Immature natural killer cell (primary cell): ENCODE measurements around the gene SLC5A9. TPM values are rescaled to one million over a fixed set of nuclear protein-coding genes. Genes with fewer than 3 reads are reported as not detected.
A peak's percentile ranks its signal among the peaks of the same experiment; 100 is the strongest.
"Not testable (repeated sequence)": the region's sequence is repeated elsewhere in the genome, so short reads cannot be mapped to it uniquely, and the experiment has no call there.

ENCODE experiments used
- DNase-seq, 3 donors: peaks; one replicate each; pipeline ENCODE4 v3.0.0; 2022; ENCODE audit warnings: mixed read lengths in 1 of 3
- H3K27ac Mint-ChIP-seq, 6 donors: one replicate each; pipeline ENCODE4 v1.8.0; 2020; ENCODE audit warnings: mixed read lengths in 6 of 6, mild to moderate bottlenecking in 5 of 6, inconsistent platforms in 4 of 6, moderate library complexity in 3 of 6
- H3K27me3 Mint-ChIP-seq, 3 donors: one replicate each; pipeline ENCODE4 v1.8.0; 2020 to 2021; ENCODE audit warnings: low read depth in 3 of 3, mild to moderate bottlenecking in 3 of 3, mixed read lengths in 3 of 3, moderate library complexity in 3 of 3, inconsistent platforms in 1 of 3
- H3K36me3 Mint-ChIP-seq, 3 donors: one replicate each; pipeline ENCODE4 v1.8.0; 2020; ENCODE audit warnings: mixed read lengths in 3 of 3, inconsistent platforms in 2 of 3, mild to moderate bottlenecking in 2 of 3
- H3K4me1 Mint-ChIP-seq, 2 donors: one replicate each; pipeline ENCODE4 v1.8.0; 2020; ENCODE audit warnings: inconsistent platforms in 2 of 2, mild to moderate bottlenecking in 2 of 2, mixed read lengths in 2 of 2, moderate library complexity in 1 of 2
- H3K4me3 Mint-ChIP-seq, 5 donors: one replicate each; pipeline ENCODE4 v1.8.0; 2020; ENCODE audit warnings: mild to moderate bottlenecking in 5 of 5, mixed read lengths in 5 of 5, inconsistent platforms in 3 of 5, moderate library complexity in 3 of 5
- H3K9me3 Mint-ChIP-seq, 6 donors: one replicate each; pipeline ENCODE4 v1.8.0; 2020; ENCODE audit warnings: mild to moderate bottlenecking in 6 of 6, mixed read lengths in 6 of 6, inconsistent platforms in 4 of 6, moderate library complexity in 3 of 6
- polyA plus RNA-seq, 3 donors: library from polyadenylated mRNA; unstranded; fragments of 300-500 nt; fragmentation: Illumina TruSeq; gene quantifications; one replicate each; pipeline ENCODE4 v1.2.3, GENCODE V29; 2021

Gene SLC5A9
- polyA plus RNA-seq, 3 donors from 2014 or later, result not detected

GRCh38 chr1:48203287-48203900, 19.1 kb upstream of the SLC5A9 start:
- Mint-ChIP-seq H3K4me3 (no peak overlapping the region), H3K9me3 (no peaks in the 10 kb centered on the region), H3K27ac (no peak overlapping the region), H3K36me3 (no peaks in the 10 kb centered on the region), H3K27me3 (peaks cover 0 to 4% (median 2%) of the 10 kb centered on the region in 3 donors), H3K4me1 (no peaks in the 10 kb centered on the region)
- DNase-seq, result no peak

GRCh38 chr1:48205522-48205921, 17.0 kb upstream of the SLC5A9 start:
- no peak overlapping the region for H3K27ac Mint-ChIP-seq
- H3K9me3 Mint-ChIP-seq, result no peaks in the 10 kb centered on the region
- H3K36me3 Mint-ChIP-seq, result no peaks in the 10 kb centered on the region
- H3K4me1 Mint-ChIP-seq, result no peaks in the 10 kb centered on the region
- H3K27me3 Mint-ChIP-seq, result peaks cover 0 to 4% (median 2%) of the 10 kb centered on the region in 3 donors
- no peak overlapping the region for H3K4me3 Mint-ChIP-seq
- DNase-seq, result no peak

GRCh38 chr1:48206371-48206770, 16.1 kb upstream of the SLC5A9 start:
- H3K36me3 Mint-ChIP-seq, result no peaks in the 10 kb centered on the region

GRCh38 chr1:48207131-48207530, 15.4 kb upstream of the SLC5A9 start:
- Mint-ChIP-seq H3K27ac (no peak overlapping the region), H3K36me3 (no peaks in the 10 kb centered on the region), H3K9me3 (no peaks in the 10 kb centered on the region), H3K4me1 (no peaks in the 10 kb centered on the region), H3K4me3 (no peak overlapping the region), H3K27me3 (peaks cover 0 to 4% (median 1%) of the 10 kb centered on the region in 3 donors)
- no peak for DNase-seq

More at GRCh38 chr1:48206371-48206770, 16.1 kb upstream of the SLC5A9 start:
- Mint-ChIP-seq H3K27me3 (peaks cover 0 to 4% (median 3%) of the 10 kb centered on the region in 3 donors), H3K4me1 (no peaks in the 10 kb centered on the region), H3K27ac (no peak overlapping the region), H3K4me3 (no peak overlapping the region), H3K9me3 (no peaks in the 10 kb centered on the region)
- no peak for DNase-seq

GRCh38 chr1:48207536-48208075, 14.9 kb upstream of the SLC5A9 start:
- no peak for DNase-seq
- H3K4me3 Mint-ChIP-seq, result no peak overlapping the region
- H3K27ac Mint-ChIP-seq, result no peak overlapping the region
- H3K36me3 Mint-ChIP-seq, result no peaks in the 10 kb centered on the region
- no peaks in the 10 kb centered on the region for H3K4me1 Mint-ChIP-seq
- peaks cover 1 to 4% (median 1%) of the 10 kb centered on the region in 3 donors for H3K27me3 Mint-ChIP-seq
- no peaks in the 10 kb centered on the region for H3K9me3 Mint-ChIP-seq

- Mint-ChIP-seq H3K9me3 (no peaks in the 10 kb centered on the region), H3K27me3 (peaks cover 1 to 4% (median 2%) of the 10 kb centered on the region in 3 donors), H3K4me3 (no peak overlapping the region), H3K4me1 (no peaks in the 10 kb centered on the region), H3K36me3 (no peaks in the 10 kb centered on the region), H3K27ac (no peak overlapping the region)
- DNase-seq, result no peak
These were observed 14.3 kb upstream of the SLC5A9 start for GRCh38 chr1:48208251-48208650.

- H3K4me3 Mint-ChIP-seq, result no peak overlapping the region
- no peaks in the 10 kb centered on the region for H3K9me3 Mint-ChIP-seq
- H3K36me3 Mint-ChIP-seq, result no peaks in the 10 kb centered on the region
- H3K4me1 Mint-ChIP-seq, result no peaks in the 10 kb centered on the region
- no peak for DNase-seq
- H3K27ac Mint-ChIP-seq, result no peak overlapping the region
- H3K27me3 Mint-ChIP-seq, result peaks cover 1 to 5% (median 2%) of the 10 kb centered on the region in 3 donors
These were observed 13.9 kb upstream of the SLC5A9 start for GRCh38 chr1:48208652-48209051.

- not testable (repeated sequence) for H3K27me3 Mint-ChIP-seq, H3K4me1 Mint-ChIP-seq, H3K36me3 Mint-ChIP-seq, DNase-seq, H3K4me3 Mint-ChIP-seq, H3K27ac Mint-ChIP-seq, H3K9me3 Mint-ChIP-seq
These were observed 9.1 kb upstream of the SLC5A9 start for GRCh38 chr1:48213462-48213861.

- H3K4me1 Mint-ChIP-seq, H3K4me3 Mint-ChIP-seq, H3K27ac Mint-ChIP-seq, H3K9me3 Mint-ChIP-seq, H3K27me3 Mint-ChIP-seq, DNase-seq, H3K36me3 Mint-ChIP-seq: not testable (repeated sequence)
These were observed 8.2 kb upstream of the SLC5A9 start for GRCh38 chr1:48214366-48214765.

- no peak overlapping the region for H3K27ac Mint-ChIP-seq
These were observed 7.7 kb upstream of the SLC5A9 start for GRCh38 chr1:48214820-48215219.

GRCh38 chr1:48215222-48215621, 7.3 kb upstream of the SLC5A9 start:
- H3K9me3 Mint-ChIP-seq, result no peaks in the 10 kb centered on the region
- peaks cover 2 to 7% (median 3%) of the 10 kb centered on the region in 3 donors for H3K27me3 Mint-ChIP-seq
- H3K36me3 Mint-ChIP-seq, result no peaks in the 10 kb centered on the region
- H3K27ac Mint-ChIP-seq, result no peak overlapping the region
- H3K4me1 Mint-ChIP-seq, result no peaks in the 10 kb centered on the region
- H3K4me3 Mint-ChIP-seq, result no peak overlapping the region
- no peak for DNase-seq

More at GRCh38 chr1:48214820-48215219, 7.7 kb upstream of the SLC5A9 start:
- H3K36me3 Mint-ChIP-seq, result no peaks in the 10 kb centered on the region
- no peak for DNase-seq
- H3K9me3 Mint-ChIP-seq, result no peaks in the 10 kb centered on the region
- H3K4me1 Mint-ChIP-seq, result no peaks in the 10 kb centered on the region
- H3K27me3 Mint-ChIP-seq, result peaks cover 2 to 7% (median 3%) of the 10 kb centered on the region in 3 donors
- no peak overlapping the region for H3K4me3 Mint-ChIP-seq

GRCh38 chr1:48215889-48216288, 6.6 kb upstream of the SLC5A9 start:
- Mint-ChIP-seq H3K4me3 (no peak overlapping the region), H3K4me1 (no peaks in the 10 kb centered on the region), H3K9me3 (no peaks in the 10 kb centered on the region), H3K36me3 (no peaks in the 10 kb centered on the region), H3K27me3 (peaks cover 2 to 7% (median 3%) of the 10 kb centered on the region in 3 donors), H3K27ac (peak overlapping the region in 1 of 6 donors; percentile 35)
- no peak for DNase-seq

- Mint-ChIP-seq H3K9me3 (no peaks in the 10 kb centered on the region), H3K27ac (no peak overlapping the region), H3K4me3 (no peak overlapping the region), H3K36me3 (no peaks in the 10 kb centered on the region), H3K4me1 (no peaks in the 10 kb centered on the region), H3K27me3 (peaks cover 1 to 7% (median 3%) of the 10 kb centered on the region in 3 donors)
- DNase-seq, result no peak
These were observed 6.2 kb upstream of the SLC5A9 start for GRCh38 chr1:48216313-48216712.

- Mint-ChIP-seq H3K9me3 (no peaks in the 10 kb centered on the region), H3K4me3 (no peak overlapping the region), H3K4me1 (peaks cover under 1 to 3% of the 10 kb centered on the region in 2 donors), H3K36me3 (no peaks in the 10 kb centered on the region), H3K27me3 (peaks cover 1 to 7% (median 3%) of the 10 kb centered on the region in 3 donors), H3K27ac (no peak overlapping the region)
- DNase-seq, result no peak
These were observed 5.6 kb upstream of the SLC5A9 start for GRCh38 chr1:48216941-48217340.

GRCh38 chr1:48217856-48218255, 4.7 kb upstream of the SLC5A9 start:
- Mint-ChIP-seq H3K9me3 (no peaks in the 10 kb centered on the region), H3K27ac (no peak overlapping the region), H3K27me3 (peaks cover 1 to 7% (median 1%) of the 10 kb centered on the region in 3 donors), H3K36me3 (no peaks in the 10 kb centered on the region), H3K4me3 (no peak overlapping the region), H3K4me1 (peaks cover 7 to 8% of the 10 kb centered on the region in 2 donors)
- DNase-seq, result no peak
